SK-N-SH (cell line): ENCODE results near the gene PRKG1. TPM values are rescaled to one million over a fixed set of nuclear protein-coding genes. Genes with fewer than 3 reads are reported as not detected.
A peak's percentile ranks its signal among the peaks of the same experiment; 100 is the strongest.

Experiments
- CTCF ChIA-PET: fragments of 300-600, 350-600 bp; formaldehyde crosslinking; extraction: SDS; loops from one replicate; lab custom pipeline; 2021; lab: Yijun Ruan, JAX
- POLR2A ChIA-PET: fragments of 350-600 bp; sonication (Branson Sonifier 250); formaldehyde crosslinking; extraction: SDS; loops from one replicate; lab custom pipeline; 2020; ENCODE audit warnings: antibody characterized with exemption, inconsistent platforms; lab: Yijun Ruan, JAX
- DNase-seq: peaks from one replicate; pipeline ENCODE4 v3.0.0; 2012
- H2AFZ ChIP-seq: fragments of 200-600 bp; sonication (generic); 2 replicates; pipeline ENCODE4 v1.8.1; 2016; ENCODE audit warnings: antibody characterized with exemption, mild to moderate bottlenecking, low read depth
- H3F3A ChIP-seq: fragments of 200-600 bp; sonication (generic); replicated peaks from 2 replicates; pipeline ENCODE3; 2016; ENCODE audit warnings: antibody characterized with exemption, mild to moderate bottlenecking; ENCODE audit not compliant: insufficient read depth
- H3K27ac ChIP-seq, 2 experiments: fragments of 200-500 bp in 1 of 2; fragments of 200-600 bp in 1 of 2; sonication (Bioruptor generic) in 1 of 2; sonication (generic), shearing (Covaris generic) in 1 of 2; 2 replicates each; pipeline versions ENCODE4 v1.5.1 to v1.6.1; 2014 to 2016; ENCODE audit warnings: low read depth in 2 of 2, inconsistent platforms in 1 of 2, low read length in 1 of 2, mild to moderate bottlenecking in 1 of 2, mixed read lengths in 1 of 2
- H3K27me3 ChIP-seq: fragments of 200-600 bp; sonication (generic), shearing (Covaris generic); 2 replicates; pipeline ENCODE4 v1.6.1; 2016; ENCODE audit warnings: mixed run types; ENCODE audit not compliant: insufficient read depth
- H3K36me3 ChIP-seq, 2 experiments: fragments of 200-500 bp in 1 of 2; fragments of 200-600 bp in 1 of 2; sonication (Bioruptor generic) in 1 of 2; sonication (generic) in 1 of 2; replicated peaks in 1 of 2; 2 replicates each; pipeline versions ENCODE3 to v1.5.1; 2014 to 2016; ENCODE audit warnings: low read length in 1 of 2, mild to moderate bottlenecking in 1 of 2; ENCODE audit not compliant: insufficient read depth in 2 of 2, control insufficient read depth in 1 of 2
- H3K4me1 ChIP-seq, 2 experiments: fragments of 200-500 bp in 1 of 2; fragments of 200-600 bp in 1 of 2; sonication (Bioruptor generic) in 1 of 2; sonication (generic), shearing (Covaris generic) in 1 of 2; 2 replicates each; pipeline versions ENCODE4 v1.5.1 to v1.6.1; 2014 to 2016; ENCODE audit warnings: low read depth in 1 of 2, low read length in 1 of 2, mixed run types in 1 of 2; ENCODE audit not compliant: insufficient read depth in 2 of 2, control insufficient read depth in 1 of 2
- H3K4me2 ChIP-seq: fragments of 200-600 bp; sonication (generic), shearing (Covaris generic); 2 replicates; pipeline ENCODE4 v1.6.1; 2017; ENCODE audit warnings: mixed run types
- H3K4me3 ChIP-seq, 2 experiments: fragments of 200-500 bp in 1 of 2; fragments of 200-600 bp in 1 of 2; sonication (Bioruptor generic) in 1 of 2; sonication (generic), shearing (Covaris generic) in 1 of 2; 2 replicates each; pipeline versions ENCODE4 v1.5.1 to v1.8.1; 2014 to 2016; ENCODE audit warnings: low read depth in 2 of 2, inconsistent platforms in 1 of 2, low read length in 1 of 2, mild to moderate bottlenecking in 1 of 2, mixed read lengths in 1 of 2, moderate library complexity in 1 of 2
- H3K79me2 ChIP-seq: fragments of 200-600 bp; sonication (generic); 2 replicates; pipeline ENCODE4 v1.8.1; 2017; ENCODE audit warnings: mild to moderate bottlenecking; ENCODE audit not compliant: insufficient read depth
- H3K9ac ChIP-seq: fragments of 200-600 bp; sonication (generic); 2 replicates; pipeline ENCODE4 v1.6.1; 2017; ENCODE audit warnings: mixed run types
- H3K9me2 ChIP-seq: fragments of 200-600 bp; sonication (generic); 2 replicates; pipeline ENCODE4 v1.6.1; 2017; ENCODE audit warnings: mixed run types
- H3K9me3 ChIP-seq: fragments of 200-600 bp; sonication (generic); 2 replicates; pipeline ENCODE4 v1.6.1; 2017; ENCODE audit warnings: mixed run types, mild to moderate bottlenecking, moderate library complexity
- H4K20me1 ChIP-seq: fragments of 200-600 bp; sonication (generic); 2 replicates; pipeline ENCODE4 v1.6.1; 2017; ENCODE audit warnings: mild to moderate bottlenecking, mixed run types; ENCODE audit not compliant: insufficient read depth
- CTCF ChIP-seq: fragments of 200-600 bp; sonication (generic); IDR thresholded peaks from 2 replicates; pipeline ENCODE4 v1.6.1; 2017; ENCODE audit warnings: antibody characterized with exemption, mild to moderate bottlenecking, moderate library complexity
- ELF1 ChIP-seq: IDR thresholded peaks from 2 replicates; pipeline ENCODE4 v1.4.0; 2012
- EZH2phosphoT487 ChIP-seq: fragments of 200-600 bp; sonication (generic); IDR thresholded peaks from 2 replicates; pipeline ENCODE4 v1.6.1; 2017; ENCODE audit warnings: low read depth, mixed run types, mild to moderate bottlenecking, antibody characterized with exemption, moderate library complexity, borderline replicate concordance
- FOSL2 ChIP-seq: IDR thresholded peaks from 2 replicates; pipeline ENCODE4 v1.4.0; 2012; ENCODE audit warnings: low read depth, mild to moderate bottlenecking, moderate library complexity, borderline replicate concordance
- GABPA ChIP-seq: IDR thresholded peaks from 2 replicates; pipeline ENCODE4 v1.4.0; 2012; ENCODE audit warnings: low read depth, mild to moderate bottlenecking
- MXI1 ChIP-seq: IDR thresholded peaks from 2 replicates; pipeline ENCODE4 v1.6.1; 2012; ENCODE audit warnings: mild to moderate bottlenecking, low read depth, low read length, improper control_type of control experiment
- TCF12 ChIP-seq: IDR thresholded peaks from 2 replicates; pipeline ENCODE4 v1.4.0; 2012
- YY1 ChIP-seq: IDR thresholded peaks from 2 replicates; pipeline ENCODE4 v1.4.0; 2012; ENCODE audit warnings: low read depth, mild to moderate bottlenecking
- WGBS: methylation state at CpG from one replicate; pipeline ENCODE4 v1.1.6; 2017; ENCODE audit warnings: low lambda C conversion rate; 5-methylcytosine and 5-hydroxymethylcytosine counted together
- polyA plus RNA-seq, 3 experiments: library from polyadenylated mRNA; depleted of rRNA; stranded (reverse); fragments of >200 nt; gene quantifications; 2 replicates each; pipeline ENCODE4 v1.2.3, GENCODE V29; 2012
- TF ChIP-seq, protein P1 (sequence below): fragments of 150-350 bp; IDR thresholded peaks from 2 replicates; pipeline ENCODE4 v1.6.1; 2017; ENCODE audit warnings: antibody characterized with exemption, low read length, low read depth, borderline replicate concordance
- TF ChIP-seq, protein P2 (sequence below): IDR thresholded peaks from 2 replicates; pipeline ENCODE4 v1.6.1; 2012; ENCODE audit warnings: mild to moderate bottlenecking, low read depth, low read length, moderate library complexity

Gene PRKG1
- polyA plus RNA-seq, 1 of the 3 experiments (the other 2 are of a cell fraction): 4.1 TPM

DNA sequence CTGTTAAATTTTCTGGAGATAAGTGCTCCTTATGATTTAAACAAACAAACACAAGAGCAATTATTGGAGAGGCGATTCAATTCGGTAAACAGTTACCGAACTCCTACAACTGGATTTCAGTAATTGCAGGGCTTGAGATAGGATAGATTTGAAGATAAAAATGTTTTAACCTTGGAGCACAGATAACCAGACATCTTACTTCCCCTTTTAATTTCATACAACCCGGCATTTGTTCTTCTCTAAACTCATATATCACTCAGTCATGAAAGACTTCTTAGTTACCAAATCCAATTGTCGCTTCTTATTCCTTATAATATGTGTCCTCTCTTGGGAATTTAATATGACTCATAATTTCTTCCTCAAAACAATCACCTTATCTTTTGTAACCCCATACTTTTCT is 861.1 kb downstream of the PRKG1 start:
- H4K20me1 ChIP-seq: no peaks in the 10 kb centered on the region
- no peak overlapping the region for H3K27ac ChIP-seq
- no peaks in the 10 kb centered on the region for H3K27me3 ChIP-seq
- no peak for TF ChIP-seq ELF1
- TF ChIP-seq CTCF: no peak
- TF ChIP-seq, protein P1, sequence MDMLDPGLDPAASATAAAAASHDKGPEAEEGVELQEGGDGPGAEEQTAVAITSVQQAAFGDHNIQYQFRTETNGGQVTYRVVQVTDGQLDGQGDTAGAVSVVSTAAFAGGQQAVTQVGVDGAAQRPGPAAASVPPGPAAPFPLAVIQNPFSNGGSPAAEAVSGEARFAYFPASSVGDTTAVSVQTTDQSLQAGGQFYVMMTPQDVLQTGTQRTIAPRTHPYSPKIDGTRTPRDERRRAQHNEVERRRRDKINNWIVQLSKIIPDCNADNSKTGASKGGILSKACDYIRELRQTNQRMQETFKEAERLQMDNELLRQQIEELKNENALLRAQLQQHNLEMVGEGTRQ: no peak
- ChIA-PET POLR2A (no interaction called here), CTCF (interaction anchor here (0.7 to 1.3 kb wide), 2 partner anchors 17 to 22 kb away, joined by 3 to 5 read pairs; no protein-coding TSS in a partner anchor)
- H2AFZ ChIP-seq: no peak overlapping the region
- no peaks in the 10 kb centered on the region for H3K79me2 ChIP-seq
- DNase-seq: no peak
- no peaks in the 10 kb centered on the region for H3K36me3 ChIP-seq
- no peak overlapping the region for H3K4me3 ChIP-seq
- H3F3A ChIP-seq: peaks cover 4% of the 10 kb centered on the region
- H3K4me2 ChIP-seq: no peak overlapping the region
- peaks cover 0 to 2% of the 10 kb centered on the region in 2 experiments; a peak in 2 of 4 replicates for H3K4me1 ChIP-seq
- WGBS: 86% methylated on average over 5 of the region's 5 CpGs
- H3K9me3 ChIP-seq: no peaks in the 10 kb centered on the region
- no peak overlapping the region for H3K9ac ChIP-seq
- H3K9me2 ChIP-seq: no peaks in the 10 kb centered on the region

- Histone ChIP-seq H3K9me3 (no peaks in the 10 kb centered on the region), H3K36me3 (no peaks in the 10 kb centered on the region), H3K79me2 (no peaks in the 10 kb centered on the region), H3K4me2 (no peak overlapping the region), H4K20me1 (no peaks in the 10 kb centered on the region), H2AFZ (peak overlapping the region; percentile 45; the same call in 1 of the 2 replicates), H3K9me2 (no peaks in the 10 kb centered on the region), H3F3A (peaks cover 4% of the 10 kb centered on the region), H3K27ac (peak overlapping the region; percentile 15 to 83; a peak in 3 of 4 replicates), H3K4me1 (peaks cover 0 to 2% of the 10 kb centered on the region in 2 experiments; a peak in 2 of 4 replicates), H3K4me3 (no peak overlapping the region), H3K27me3 (no peaks in the 10 kb centered on the region), H3K9ac (no peak overlapping the region)
- TF ChIP-seq, protein P2, sequence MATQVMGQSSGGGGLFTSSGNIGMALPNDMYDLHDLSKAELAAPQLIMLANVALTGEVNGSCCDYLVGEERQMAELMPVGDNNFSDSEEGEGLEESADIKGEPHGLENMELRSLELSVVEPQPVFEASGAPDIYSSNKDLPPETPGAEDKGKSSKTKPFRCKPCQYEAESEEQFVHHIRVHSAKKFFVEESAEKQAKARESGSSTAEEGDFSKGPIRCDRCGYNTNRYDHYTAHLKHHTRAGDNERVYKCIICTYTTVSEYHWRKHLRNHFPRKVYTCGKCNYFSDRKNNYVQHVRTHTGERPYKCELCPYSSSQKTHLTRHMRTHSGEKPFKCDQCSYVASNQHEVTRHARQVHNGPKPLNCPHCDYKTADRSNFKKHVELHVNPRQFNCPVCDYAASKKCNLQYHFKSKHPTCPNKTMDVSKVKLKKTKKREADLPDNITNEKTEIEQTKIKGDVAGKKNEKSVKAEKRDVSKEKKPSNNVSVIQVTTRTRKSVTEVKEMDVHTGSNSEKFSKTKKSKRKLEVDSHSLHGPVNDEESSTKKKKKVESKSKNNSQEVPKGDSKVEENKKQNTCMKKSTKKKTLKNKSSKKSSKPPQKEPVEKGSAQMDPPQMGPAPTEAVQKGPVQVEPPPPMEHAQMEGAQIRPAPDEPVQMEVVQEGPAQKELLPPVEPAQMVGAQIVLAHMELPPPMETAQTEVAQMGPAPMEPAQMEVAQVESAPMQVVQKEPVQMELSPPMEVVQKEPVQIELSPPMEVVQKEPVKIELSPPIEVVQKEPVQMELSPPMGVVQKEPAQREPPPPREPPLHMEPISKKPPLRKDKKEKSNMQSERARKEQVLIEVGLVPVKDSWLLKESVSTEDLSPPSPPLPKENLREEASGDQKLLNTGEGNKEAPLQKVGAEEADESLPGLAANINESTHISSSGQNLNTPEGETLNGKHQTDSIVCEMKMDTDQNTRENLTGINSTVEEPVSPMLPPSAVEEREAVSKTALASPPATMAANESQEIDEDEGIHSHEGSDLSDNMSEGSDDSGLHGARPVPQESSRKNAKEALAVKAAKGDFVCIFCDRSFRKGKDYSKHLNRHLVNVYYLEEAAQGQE: no peak
- no peak for TF ChIP-seq MXI1
- TF ChIP-seq FOSL2: peak; percentile 38; the same call in 1 of the 2 replicates
- TF ChIP-seq GABPA: no peak
- no peak for TF ChIP-seq TCF12
- TF ChIP-seq YY1: no peak
- no peak for TF ChIP-seq EZH2phosphoT487
- WGBS: 47% methylated on average over 7 of the region's 7 CpGs
- CTCF ChIA-PET: no interaction called here
- DNase-seq: no peak
- POLR2A ChIA-PET: no interaction called here
Observed at GRCh38 chr10:51937308-51938140, 863.2 kb downstream of the PRKG1 start.
